KMS-11 (cell line): ENCODE results near the gene FMNL3.

Experiments
- H2AFZ ChIP-seq: fragments of 200-600 bp; sonication (generic); 2 replicates; pipeline ENCODE4 v1.6.1; 2016; ENCODE audit warnings: antibody characterized with exemption, mixed run types, low read depth
- H3K27ac ChIP-seq: fragments of 200-600 bp; sonication (generic); 2 replicates; pipeline ENCODE4 v1.6.1; 2016; ENCODE audit warnings: mild to moderate bottlenecking, mixed run types
- H3K27me3 ChIP-seq: fragments of 200-600 bp; sonication (generic); 2 replicates; pipeline ENCODE4 v1.6.1; 2017; ENCODE audit warnings: mild to moderate bottlenecking, low read depth, mixed run types, moderate library complexity; ENCODE audit not compliant: insufficient read depth
- H3K36me3 ChIP-seq: fragments of 200-600 bp; sonication (generic); 2 replicates; pipeline ENCODE4 v1.6.1; 2017; ENCODE audit warnings: mild to moderate bottlenecking, mixed run types; ENCODE audit not compliant: insufficient read depth
- H3K4me1 ChIP-seq: fragments of 200-600 bp; sonication (generic); 2 replicates; pipeline ENCODE4 v1.6.1; 2016; ENCODE audit warnings: mild to moderate bottlenecking, low read depth, mixed run types; ENCODE audit not compliant: poor library complexity, severe bottlenecking
- H3K4me2 ChIP-seq: fragments of 200-600 bp; sonication (generic); 2 replicates; pipeline ENCODE4 v1.7.0; 2016; ENCODE audit warnings: mild to moderate bottlenecking, mixed run types
- H3K4me3 ChIP-seq: fragments of 200-600 bp; sonication (generic); IDR thresholded peaks from 2 replicates; pipeline ENCODE4 v1.6.1; 2017; ENCODE audit warnings: low read depth, low read length, mixed read lengths; ENCODE audit not compliant: insufficient read depth
- H3K79me2 ChIP-seq: fragments of 200-600 bp; sonication (generic); 2 replicates; pipeline ENCODE4 v1.6.1; 2016; ENCODE audit warnings: low read depth, mixed run types; ENCODE audit not compliant: insufficient read depth
- H3K9ac ChIP-seq: fragments of 200-600 bp; sonication (generic); 2 replicates; pipeline ENCODE4 v1.6.1; 2016; ENCODE audit warnings: mild to moderate bottlenecking, mixed run types
- H4K20me1 ChIP-seq: fragments of 200-600 bp; sonication (generic); 2 replicates; pipeline ENCODE4 v1.6.1; 2016; ENCODE audit warnings: mild to moderate bottlenecking, mixed run types; ENCODE audit not compliant: insufficient read depth
- TF ChIP-seq, protein P1 (sequence below): fragments of 200-600 bp; sonication (generic); conservative IDR thresholded peaks from 2 replicates; pipeline ENCODE4 v1.6.1; 2017; ENCODE audit warnings: low read depth, mild to moderate bottlenecking, antibody characterized with exemption, low read length, moderate library complexity, mixed read lengths

Gene FMNL3

DNA sequence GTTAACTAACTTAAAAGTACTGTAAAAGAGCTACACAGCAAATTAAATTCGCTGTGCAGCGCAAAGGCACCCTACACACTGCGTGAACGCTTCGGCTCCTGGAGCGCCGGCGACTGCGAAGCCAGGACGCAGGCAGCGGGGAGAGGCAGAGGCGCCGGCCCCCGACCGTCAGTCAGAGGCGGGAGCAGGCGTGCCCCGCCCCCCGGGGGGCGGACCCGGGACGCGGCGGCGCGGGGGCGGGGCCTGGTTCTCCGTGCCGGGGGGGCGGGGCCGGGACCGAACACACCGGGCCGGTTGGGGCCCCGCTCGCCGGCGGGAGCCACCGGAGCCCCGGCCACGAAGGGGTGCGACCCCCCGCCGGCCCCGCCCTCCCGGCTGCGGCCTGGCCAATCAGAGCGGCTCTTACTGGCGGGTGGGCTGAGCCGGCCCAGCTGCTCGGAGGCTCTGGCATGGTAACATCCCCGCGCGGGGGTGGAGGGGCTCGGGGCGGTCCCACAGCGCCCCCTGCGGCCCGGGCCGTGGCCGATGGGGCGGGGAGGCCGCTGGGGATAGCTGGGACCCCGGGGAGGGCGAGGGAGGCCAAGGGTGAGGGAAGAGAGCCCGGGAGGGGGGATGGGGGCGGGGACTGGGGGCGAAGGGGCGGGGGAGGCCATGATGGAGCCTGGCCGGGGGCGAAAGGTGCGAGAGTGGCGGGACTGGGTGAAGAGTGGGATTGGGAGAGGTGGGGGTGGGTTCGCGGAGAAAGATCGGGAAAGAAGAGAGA is 83.9 kb downstream of the FMNL3 start, which contains the start of gene PRPF40B:
Gene PRPF40B, plus strand, starts transcription at position 420 of the 763 bp plus-strand sequence. Its CDS starts 30 bp downstream, at position 450.
- TF ChIP-seq, protein P1, sequence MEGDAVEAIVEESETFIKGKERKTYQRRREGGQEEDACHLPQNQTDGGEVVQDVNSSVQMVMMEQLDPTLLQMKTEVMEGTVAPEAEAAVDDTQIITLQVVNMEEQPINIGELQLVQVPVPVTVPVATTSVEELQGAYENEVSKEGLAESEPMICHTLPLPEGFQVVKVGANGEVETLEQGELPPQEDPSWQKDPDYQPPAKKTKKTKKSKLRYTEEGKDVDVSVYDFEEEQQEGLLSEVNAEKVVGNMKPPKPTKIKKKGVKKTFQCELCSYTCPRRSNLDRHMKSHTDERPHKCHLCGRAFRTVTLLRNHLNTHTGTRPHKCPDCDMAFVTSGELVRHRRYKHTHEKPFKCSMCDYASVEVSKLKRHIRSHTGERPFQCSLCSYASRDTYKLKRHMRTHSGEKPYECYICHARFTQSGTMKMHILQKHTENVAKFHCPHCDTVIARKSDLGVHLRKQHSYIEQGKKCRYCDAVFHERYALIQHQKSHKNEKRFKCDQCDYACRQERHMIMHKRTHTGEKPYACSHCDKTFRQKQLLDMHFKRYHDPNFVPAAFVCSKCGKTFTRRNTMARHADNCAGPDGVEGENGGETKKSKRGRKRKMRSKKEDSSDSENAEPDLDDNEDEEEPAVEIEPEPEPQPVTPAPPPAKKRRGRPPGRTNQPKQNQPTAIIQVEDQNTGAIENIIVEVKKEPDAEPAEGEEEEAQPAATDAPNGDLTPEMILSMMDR, result no peak; the same call in 1 of the 2 replicates
- H3K36me3 ChIP-seq, result no peaks in the 10 kb centered on the region
- peak within 1 kb of the TSS; percentile 98 for H3K4me2 ChIP-seq
- H3K79me2 ChIP-seq, result no peaks in the 10 kb centered on the region
- H3K4me1 ChIP-seq, result peaks cover 48% of the 10 kb centered on the region
- H3K4me3 ChIP-seq, result no peak within 1 kb of the TSS
- no peaks in the 10 kb centered on the region; the same call in 1 of the 2 replicates for H3K27me3 ChIP-seq
- H3K9ac ChIP-seq, result peak within 1 kb of the TSS; percentile 74
- H3K27ac ChIP-seq, result peak within 1 kb of the TSS; percentile 82
- peak within 1 kb of the TSS; percentile 67 for H2AFZ ChIP-seq
- no peaks in the 10 kb centered on the region for H4K20me1 ChIP-seq

DNA sequence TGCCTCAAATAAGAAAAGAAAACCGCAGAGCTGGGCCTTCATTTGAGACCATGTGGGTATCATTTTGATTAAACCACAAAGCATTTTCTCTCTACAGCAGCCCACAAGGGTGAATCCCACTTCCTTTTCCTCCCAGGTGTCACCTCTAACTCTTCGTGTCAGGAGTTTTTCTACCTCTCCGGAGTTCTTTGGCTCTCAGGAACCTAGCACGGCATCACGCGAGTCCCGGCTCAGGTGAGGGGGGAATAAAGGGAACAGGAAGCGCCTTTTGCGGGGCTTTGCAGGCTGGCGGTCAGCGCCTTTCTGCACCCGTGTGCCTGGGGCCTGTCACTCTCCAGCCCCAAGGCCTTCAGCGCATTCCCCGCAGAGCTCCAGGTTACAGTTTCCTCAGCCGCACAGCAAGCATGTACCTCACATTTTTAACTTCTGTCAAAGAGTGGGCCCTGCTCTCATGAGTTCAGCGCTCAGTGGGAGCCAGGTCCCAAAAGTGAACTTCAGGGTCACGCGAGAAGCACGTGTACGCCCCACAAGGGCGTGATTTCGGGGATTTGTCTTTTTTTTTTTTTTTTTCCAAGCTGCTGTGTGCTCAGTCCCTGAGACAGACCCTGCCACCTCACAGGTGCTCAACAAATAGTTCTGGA is 84.6 kb downstream of the FMNL3 start:
- no peak overlapping the region for H3K4me3 ChIP-seq
- H3K4me1 ChIP-seq, result peaks cover 48% of the 10 kb centered on the region
- H3K36me3 ChIP-seq, result no peaks in the 10 kb centered on the region
- peak overlapping the region; percentile 98 for H3K4me2 ChIP-seq
- H4K20me1 ChIP-seq, result no peaks in the 10 kb centered on the region
- peak overlapping the region; percentile 67 for H2AFZ ChIP-seq
- H3K9ac ChIP-seq, result peak overlapping the region; percentile 74
- H3K79me2 ChIP-seq, result no peaks in the 10 kb centered on the region
- TF ChIP-seq, protein P1, result no peak
- H3K27ac ChIP-seq, result peak overlapping the region; percentile 82
- H3K27me3 ChIP-seq, result no peaks in the 10 kb centered on the region; the same call in 1 of the 2 replicates

DNA sequence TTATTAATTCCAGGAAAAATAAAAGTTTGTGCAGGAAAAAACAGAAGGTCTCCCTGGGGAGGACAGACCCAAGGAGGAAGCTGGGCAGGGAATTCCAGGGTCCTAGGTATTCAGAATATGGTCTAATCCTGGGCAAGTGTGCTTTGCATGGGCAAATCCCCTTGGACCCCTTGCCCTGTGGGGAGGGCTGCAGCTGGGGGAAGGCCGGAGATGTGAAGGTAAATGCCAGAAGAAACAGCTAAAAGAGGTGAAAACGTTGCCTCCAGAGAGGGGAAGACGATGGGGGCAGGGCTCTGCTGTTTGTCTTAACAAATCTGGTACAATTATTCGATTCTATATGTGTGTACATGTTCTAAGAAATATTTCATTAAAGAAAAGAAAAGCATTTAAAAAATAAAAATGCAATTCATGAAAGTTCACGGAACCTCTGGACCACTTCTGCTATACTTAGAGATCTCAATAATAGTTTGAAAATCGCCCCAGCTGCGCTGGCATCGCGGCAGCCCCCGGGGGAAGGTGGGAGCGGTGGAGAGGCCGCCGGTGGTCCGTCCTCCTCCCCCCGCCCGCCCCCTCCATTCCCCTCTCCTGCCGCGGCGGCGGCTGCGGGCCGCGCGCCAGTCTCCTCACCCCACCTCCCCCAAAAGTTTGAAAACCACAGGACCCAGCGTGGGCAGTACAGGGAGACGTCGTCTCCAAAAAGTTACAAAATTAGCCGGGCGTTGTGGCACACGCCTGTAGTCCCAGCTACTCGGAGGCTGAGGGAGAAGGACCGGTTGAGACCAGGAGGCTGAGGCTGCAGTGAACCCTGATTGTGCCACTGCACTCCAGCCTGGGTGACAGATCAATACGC is 85.3 kb downstream of the FMNL3 start:
- no peaks in the 10 kb centered on the region for H3K79me2 ChIP-seq
- peak overlapping the region; percentile 82 for H3K27ac ChIP-seq

DNA sequence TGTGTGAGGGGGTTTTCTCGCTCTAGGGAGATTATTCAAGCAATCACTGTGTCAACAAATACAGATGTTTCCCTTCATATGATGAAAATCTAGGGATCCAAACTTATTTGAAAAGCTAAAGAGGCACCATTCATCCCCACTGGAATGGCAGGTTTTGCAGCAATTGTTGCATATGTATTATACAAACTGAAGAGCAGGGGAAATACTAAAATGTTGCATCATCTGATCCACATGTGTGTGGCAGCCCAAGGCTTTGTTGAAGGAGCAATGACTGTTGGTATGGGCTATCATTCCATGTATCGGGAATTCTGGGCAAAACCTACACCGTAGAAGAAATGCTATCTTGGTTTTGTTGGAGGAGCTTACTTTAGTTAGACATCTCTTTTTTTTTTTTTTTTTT is 87.9 kb downstream of the FMNL3 start:
- no peaks in the 10 kb centered on the region for H4K20me1 ChIP-seq
- H3K27me3 ChIP-seq, result no peaks in the 10 kb centered on the region; the same call in 1 of the 2 replicates
- no peaks in the 10 kb centered on the region for H3K36me3 ChIP-seq
- H3K4me2 ChIP-seq, result no peak overlapping the region
- H3K4me1 ChIP-seq, result peaks cover 33% of the 10 kb centered on the region
- TF ChIP-seq, protein P1, result no peak
- H3K9ac ChIP-seq, result no peak overlapping the region
- H3K79me2 ChIP-seq, result no peaks in the 10 kb centered on the region
- no peak overlapping the region for H2AFZ ChIP-seq
- H3K4me3 ChIP-seq, result no peak overlapping the region
- no peak overlapping the region for H3K27ac ChIP-seq

More for the DNA sequence above, 85.3 kb downstream of the FMNL3 start:
- Histone ChIP-seq H3K36me3 (no peaks in the 10 kb centered on the region), H3K4me1 (peaks cover 48% of the 10 kb centered on the region), H2AFZ (peak overlapping the region; percentile 67), H3K4me3 (no peak overlapping the region), H4K20me1 (no peaks in the 10 kb centered on the region), H3K9ac (peak overlapping the region; percentile 74; the same call in 1 of the 2 replicates), H3K4me2 (peak overlapping the region; percentile 98), H3K27me3 (no peaks in the 10 kb centered on the region; the same call in 1 of the 2 replicates)
- TF ChIP-seq, protein P1, result no peak
